ENCODE measurements around the gene TBC1D7. TPM values are rescaled to one million over a fixed set of nuclear protein-coding genes. Genes with fewer than 3 reads are reported as not detected.

The TBC1D7 gene
- total RNA-seq, 1 donor, result 23.7 TPM

GRCh38 chr6:13281686-13282085 lies 46.7 kb downstream of the TBC1D7 start:
- H3K4me3 ChIP-seq (ENCODE audit: low read depth, low read length), result no peak overlapping the region
- DNase-seq (ENCODE audit: low read depth), result no peak
- no peak for TF ChIP-seq CTCF (IDR thresholded peaks at IDR 0.05; ENCODE audit: insufficient read depth, low read depth, low read length)

- H3K4me3 ChIP-seq (ENCODE audit: low read depth, low read length), result no peak overlapping the region
- no peak for TF ChIP-seq CTCF (IDR thresholded peaks at IDR 0.05; ENCODE audit: insufficient read depth, low read depth, low read length)
- DNase-seq (ENCODE audit: low read depth), result no peak
Observed at GRCh38 chr6:13280254-13280653, 48.1 kb downstream of the TBC1D7 start.

- DNase-seq (ENCODE audit: low read depth), result peak; percentile 86
- no peak overlapping the region for H3K4me3 ChIP-seq (ENCODE audit: low read depth, low read length)
- TF ChIP-seq CTCF (IDR thresholded peaks at IDR 0.05; ENCODE audit: insufficient read depth, low read depth, low read length), result no peak
Observed at GRCh38 chr6:13278991-13279390, 49.3 kb downstream of the TBC1D7 start.

GRCh38 chr6:13278164-13278563 lies 50.2 kb downstream of the TBC1D7 start:
- TF ChIP-seq CTCF (IDR thresholded peaks at IDR 0.05; ENCODE audit: insufficient read depth, low read depth, low read length), result no peak
- no peak for DNase-seq (ENCODE audit: low read depth)
- H3K4me3 ChIP-seq (ENCODE audit: low read depth, low read length), result no peak overlapping the region

- no peak overlapping the region for H3K4me3 ChIP-seq (ENCODE audit: low read depth, low read length)
- TF ChIP-seq CTCF (IDR thresholded peaks at IDR 0.05; ENCODE audit: insufficient read depth, low read depth, low read length), result no peak
- DNase-seq (ENCODE audit: low read depth), result no peak
Observed at GRCh38 chr6:13277231-13277630, 51.1 kb downstream of the TBC1D7 start.

- DNase-seq (ENCODE audit: low read depth), result no peak
- TF ChIP-seq CTCF (IDR thresholded peaks at IDR 0.05; ENCODE audit: insufficient read depth, low read depth, low read length), result no peak
- H3K4me3 ChIP-seq (ENCODE audit: low read depth, low read length), result no peak overlapping the region
Observed at GRCh38 chr6:13275435-13275989, 52.8 kb downstream of the TBC1D7 start.

Data from fibroblast of villous mesenchyme (primary cell).